ENCODE data around the gene ZFYVE9.

ZFYVE9 gene

GRCh38 chr1:52288286-52288685, 146.4 kb downstream of the ZFYVE9 start:
- DNase-seq (ENCODE audit: low read depth) = no peak
- TF ChIP-seq CTCF (IDR thresholded peaks at IDR 0.05; ENCODE audit: control insufficient read depth, insufficient read depth, low read depth, low read length, missing control alignments) = no peak
- no peak overlapping the region for H3K4me3 ChIP-seq (ENCODE audit: control insufficient read depth, low read depth, low read length)

DNA sequence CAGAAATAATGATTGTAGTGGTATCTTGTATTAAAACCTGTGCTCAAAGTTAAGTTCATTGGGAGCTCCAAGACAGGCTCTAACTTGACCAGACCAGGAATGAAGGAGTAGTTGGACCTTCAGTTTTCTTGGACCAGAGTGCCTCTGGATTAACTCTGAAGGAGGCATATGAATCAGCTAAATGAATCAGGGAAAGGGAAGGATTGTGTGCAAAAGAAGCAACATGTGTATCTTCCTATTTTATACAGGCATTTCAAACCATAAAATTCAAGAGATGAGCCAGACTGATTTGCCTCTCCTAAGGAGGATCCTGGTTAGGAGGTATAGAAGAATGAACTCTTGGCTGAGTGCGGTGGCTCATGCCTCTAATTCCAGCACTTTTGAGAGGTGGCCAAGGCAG, 152.7 kb downstream of the ZFYVE9 start:
- DNase-seq (ENCODE audit: low read depth) = no peak
- no peak overlapping the region for H3K4me3 ChIP-seq (ENCODE audit: control insufficient read depth, low read depth, low read length)
- TF ChIP-seq CTCF (IDR thresholded peaks at IDR 0.05; ENCODE audit: control insufficient read depth, insufficient read depth, low read depth, low read length, missing control alignments) = no peak

DNA sequence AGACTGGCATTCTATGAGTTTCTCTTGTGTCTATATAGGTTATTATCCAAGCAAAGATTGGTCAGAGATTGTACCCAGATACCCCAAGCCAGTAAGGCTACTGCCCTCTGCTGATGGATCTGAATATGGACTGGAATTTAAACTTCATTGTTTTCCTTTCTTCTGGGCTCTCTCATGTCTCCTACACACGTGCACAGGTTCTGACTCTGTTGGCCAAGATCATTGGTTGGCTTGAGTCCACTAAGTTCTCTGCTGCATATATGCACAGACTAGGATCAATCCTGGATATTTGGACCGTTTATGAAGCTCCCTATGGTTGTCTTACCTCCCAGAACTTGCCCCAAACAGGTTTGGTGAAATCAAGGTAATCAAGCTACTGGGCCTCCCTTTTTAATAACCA, 154.5 kb downstream of the ZFYVE9 start:
- TF ChIP-seq CTCF (IDR thresholded peaks at IDR 0.05; ENCODE audit: control insufficient read depth, insufficient read depth, low read depth, low read length, missing control alignments) = peak; percentile 78
- DNase-seq (ENCODE audit: low read depth) = peak; percentile 24
- no peak overlapping the region for H3K4me3 ChIP-seq (ENCODE audit: control insufficient read depth, low read depth, low read length)

DNA sequence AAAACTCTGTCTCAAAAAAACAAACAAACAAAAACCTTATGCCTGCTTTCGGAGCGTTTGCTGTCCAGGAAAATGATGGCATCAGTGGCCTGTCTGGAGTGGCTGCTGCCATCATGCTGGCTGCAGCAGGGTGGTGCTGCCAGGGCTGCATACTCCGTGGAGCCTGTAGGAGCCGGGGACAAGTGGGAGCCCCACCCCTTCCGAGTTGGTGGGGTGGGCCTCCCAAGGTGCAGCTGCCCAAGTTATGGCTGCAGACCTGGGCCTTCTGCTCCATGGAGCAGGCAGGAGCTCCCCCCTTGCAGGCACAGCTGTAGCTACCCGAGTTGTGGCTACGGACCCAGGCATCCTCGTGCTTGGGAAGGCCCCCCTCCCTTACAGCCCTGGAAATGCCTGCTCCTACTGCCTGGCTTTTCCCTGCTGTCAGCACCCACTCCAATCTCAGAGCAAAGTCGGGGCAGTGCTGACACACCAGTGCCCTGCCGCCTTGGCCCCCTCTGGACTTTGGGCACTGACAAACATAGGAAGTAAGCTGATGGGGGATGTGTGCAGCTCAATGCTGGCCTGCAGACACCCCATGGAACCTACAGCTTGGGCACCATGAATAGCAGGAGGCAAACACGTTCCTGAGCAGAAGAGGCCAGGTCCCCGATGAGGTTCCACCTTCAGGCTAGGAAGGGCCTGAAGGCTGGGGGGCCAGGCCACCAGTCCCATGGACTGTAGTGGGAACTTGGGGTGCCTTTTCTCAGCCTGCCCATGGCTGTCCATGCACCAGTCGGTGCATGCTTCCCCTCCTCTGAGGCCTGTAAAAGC, 163.7 kb downstream of the ZFYVE9 start:
- DNase-seq (ENCODE audit: low read depth) = no peak
- H3K4me3 ChIP-seq (ENCODE audit: control insufficient read depth, low read depth, low read length) = no peak overlapping the region
- TF ChIP-seq CTCF (IDR thresholded peaks at IDR 0.05; ENCODE audit: control insufficient read depth, insufficient read depth, low read depth, low read length, missing control alignments) = no peak

GRCh38 chr1:52306227-52307006, 164.5 kb downstream of the ZFYVE9 start:
- no peak for DNase-seq (ENCODE audit: low read depth)
- H3K4me3 ChIP-seq (ENCODE audit: control insufficient read depth, low read depth, low read length) = no peak overlapping the region
- no peak for TF ChIP-seq CTCF (IDR thresholded peaks at IDR 0.05; ENCODE audit: control insufficient read depth, insufficient read depth, low read depth, low read length, missing control alignments)

GRCh38 chr1:52321061-52321460, 179.2 kb downstream of the ZFYVE9 start:
- H3K4me3 ChIP-seq (ENCODE audit: control insufficient read depth, low read depth, low read length) = no peak overlapping the region
- no peak for DNase-seq (ENCODE audit: low read depth)
- no peak for TF ChIP-seq CTCF (IDR thresholded peaks at IDR 0.05; ENCODE audit: control insufficient read depth, insufficient read depth, low read depth, low read length, missing control alignments)

Data from AG09309 (cell line).